A549 (cell line): ENCODE data around the gene OTUD4. TPM values are rescaled to one million over a fixed set of nuclear protein-coding genes. Genes with fewer than 3 reads are reported as not detected.

Experiments used
- ATAC-seq, 2 experiments: fragments of 200-7000 bp in 1 of 2; fragments of >200 bp in 1 of 2; cut with Nextera tagmentation in 1 of 2; cut with Tn5 transposase in 1 of 2; 3 replicates each; pipeline versions ENCODE4 v1.8.0 to v1.9.1; 2018 to 2020; ENCODE audit warnings: mild to moderate bottlenecking in 1 of 2, moderate library complexity in 1 of 2
- CTCF ChIA-PET: fragments of 300-600 bp; sonication (Branson Sonifier 250); formaldehyde crosslinking; extraction: SDS; loops from one replicate; lab custom pipeline; 2021; ENCODE audit warnings: antibody characterized with exemption, inconsistent platforms; lab: Yijun Ruan, JAX
- POLR2A ChIA-PET: fragments of 350-600 bp; formaldehyde crosslinking; extraction: SDS; loops from one replicate; lab custom pipeline; 2021; ENCODE audit warnings: antibody characterized with exemption, inconsistent platforms; lab: Yijun Ruan, JAX
- DNase-seq, 2 experiments: peaks; one replicate each; pipeline versions ENCODE4 v3.0.0 to v3.0.0-alpha.2; 2011 to 2016; ENCODE audit warnings: low read depth in 1 of 2, low spot score in 1 of 2
- FAIRE-seq: peaks from 2 replicates; lab custom pipeline; 2011; peaks lifted over from hg19 to GRCh38; lab: Jason Lieb, UNC
- H3K27ac ChIP-seq, 2 experiments: fragments of >200 bp; sonication (Bioruptor Twin); formaldehyde crosslinking; 3 replicates each; pipeline ENCODE4 v1.5.1; 2016 to 2017
- H3K4me1 ChIP-seq: fragments of >200 bp; sonication (Bioruptor Twin); formaldehyde crosslinking; 3 replicates; pipeline ENCODE4 v1.6.1; 2016
- H3K4me2 ChIP-seq: fragments of >200 bp; sonication (Bioruptor Twin); formaldehyde crosslinking; 3 replicates; pipeline ENCODE4 v1.6.1; 2016
- H3K4me3 ChIP-seq: fragments of >200 bp; sonication (Bioruptor Twin); formaldehyde crosslinking; 3 replicates; pipeline ENCODE4 v1.5.1; 2016
- H3K9me3 ChIP-seq: fragments of >200 bp; sonication (Bioruptor Twin); formaldehyde crosslinking; 3 replicates; pipeline ENCODE4 v1.6.1; 2016
- ATOH8 ChIP-seq: fragments of 250-450 bp; sonication (Bioruptor Pico); IDR thresholded peaks from 2 replicates; pipeline ENCODE4 v1.5.0; 2020; ENCODE audit warnings: low read depth, mild to moderate bottlenecking, moderate library complexity
- CBX2 ChIP-seq: fragments of 200-600 bp; sonication (generic); IDR thresholded peaks from 2 replicates; pipeline ENCODE4 v1.6.1; 2016; ENCODE audit warnings: low read depth, mild to moderate bottlenecking, borderline replicate concordance
- CBX8 ChIP-seq: fragments of 200-600 bp; sonication (generic); IDR thresholded peaks from 2 replicates; pipeline ENCODE4 v1.6.1; 2016
- CHD2 ChIP-seq: fragments of 150-350 bp; IDR thresholded peaks from 2 replicates; pipeline ENCODE4 v1.6.1; 2014; ENCODE audit warnings: low read length; ENCODE audit not compliant: partially characterized antibody
- CTCF ChIP-seq: fragments of >200 bp; sonication (Bioruptor Twin); formaldehyde crosslinking; IDR thresholded peaks from 3 replicates; pipeline ENCODE4 v1.5.1; 2016
- E2F6 ChIP-seq: IDR thresholded peaks from 2 replicates; pipeline ENCODE4 v1.6.1; 2012; ENCODE audit warnings: low read depth, borderline replicate concordance
- EHF ChIP-seq: fragments of 250-450 bp; sonication (Bioruptor Pico); IDR thresholded peaks from 2 replicates; pipeline ENCODE4 v1.5.0; 2020; ENCODE audit warnings: mild to moderate bottlenecking
- EHMT2 ChIP-seq: fragments of 200-600 bp; sonication (generic); IDR thresholded peaks from 2 replicates; pipeline ENCODE4 v1.6.1; 2016; ENCODE audit warnings: antibody characterized with exemption, low read depth, mild to moderate bottlenecking, moderate library complexity
- EP300 ChIP-seq, 2 experiments: fragments of >200 bp; sonication (Bioruptor Twin); formaldehyde crosslinking; IDR thresholded peaks; 2 replicates in 1 of 2; 3 replicates in 1 of 2; pipeline ENCODE4 v1.6.1; 2016 to 2017
- GATA3 ChIP-seq: IDR thresholded peaks from 2 replicates; pipeline ENCODE4 v1.6.1; 2012; ENCODE audit warnings: borderline replicate concordance
- HEYL ChIP-seq: fragments of 250-450 bp; sonication (Bioruptor Pico); IDR thresholded peaks from 2 replicates; pipeline ENCODE4 v1.8.0; 2021; ENCODE audit warnings: mild to moderate bottlenecking, moderate library complexity
- HOXA7 ChIP-seq: fragments of 250-450 bp; sonication (Bioruptor Pico); IDR thresholded peaks from 2 replicates; pipeline ENCODE4 v1.5.0; 2020; ENCODE audit warnings: mild to moderate bottlenecking, moderate library complexity
- JUN ChIP-seq, 2 experiments: fragments of >200 bp; sonication (Bioruptor Twin); formaldehyde crosslinking; IDR thresholded peaks; 2 replicates in 1 of 2; 3 replicates in 1 of 2; pipeline ENCODE4 v1.6.1; 2016 to 2017
- JUNB ChIP-seq: fragments of >200 bp; sonication (Bioruptor Twin); formaldehyde crosslinking; IDR thresholded peaks from 2 replicates; pipeline ENCODE4 v1.6.1; 2016
- KDM1A ChIP-seq: fragments of 200-600 bp; sonication (generic); IDR thresholded peaks from 2 replicates; pipeline ENCODE4 v1.6.1; 2016; ENCODE audit warnings: low read depth, mild to moderate bottlenecking
- MAFK ChIP-seq: fragments of 450-650 bp; IDR thresholded peaks from 2 replicates; pipeline ENCODE4 v1.6.1; 2014; ENCODE audit not compliant: partially characterized antibody
- NFE2L2 ChIP-seq: fragments of 150-350 bp; conservative IDR thresholded peaks from 2 replicates; pipeline ENCODE4 v1.6.1; 2014; ENCODE audit warnings: low read length
- PBX3 ChIP-seq: IDR thresholded peaks from 2 replicates; pipeline ENCODE4 v1.6.1; 2012
- POLR2A ChIP-seq: IDR thresholded peaks from 2 replicates; pipeline ENCODE4 v1.6.1; 2012; ENCODE audit warnings: mild to moderate bottlenecking, low read length
- TFCP2L1 ChIP-seq: fragments of 250-450 bp; sonication (Bioruptor Pico); IDR thresholded peaks from 2 replicates; pipeline ENCODE4 v1.5.0; 2021; ENCODE audit warnings: mild to moderate bottlenecking
- TP53 ChIP-seq: fragments of 250-450 bp; sonication (Bioruptor Pico); IDR thresholded peaks from 2 replicates; pipeline ENCODE4 v1.5.0; 2021; ENCODE audit warnings: mild to moderate bottlenecking, moderate library complexity
- WGBS: methylation state at CpG from one replicate; pipeline ENCODE4 v1.1.6; 2017; ENCODE audit errors: missing lambda C conversion rate; 5-methylcytosine and 5-hydroxymethylcytosine counted together
- polyA plus RNA-seq, 4 experiments: library from polyadenylated mRNA; depleted of rRNA in 3 of 4; stranded (reverse); fragments of >200 nt; fragmentation: RNase III in 1 of 4; extraction: RNeasy Plus Mini Kit Qiagen cat#74134 plus additional on column Dnase treatment in 1 of 4; gene quantifications; 2 replicates in 3 of 4; 3 replicates in 1 of 4; pipeline ENCODE4 v1.2.3, GENCODE V29; 2011 to 2017
- TF ChIP-seq, protein P1 (sequence below): fragments of 250-450 bp; sonication (Bioruptor Pico); IDR thresholded peaks from 2 replicates; pipeline ENCODE4 v1.5.0; 2021; ENCODE audit warnings: mild to moderate bottlenecking, moderate library complexity, borderline replicate concordance
- TF ChIP-seq, protein P2 (sequence below): fragments of 450-650 bp; IDR thresholded peaks from 2 replicates; pipeline ENCODE4 v1.6.1; 2014; ENCODE audit warnings: antibody characterized with exemption
- TF ChIP-seq, protein P3 (sequence below): fragments of >200 bp; sonication (Bioruptor Twin); formaldehyde crosslinking; IDR thresholded peaks from 3 replicates; pipeline ENCODE4 v1.6.1; 2016
- TF ChIP-seq, protein P4 (sequence below): fragments of 150-350 bp; IDR thresholded peaks from 2 replicates; pipeline ENCODE4 v1.6.1; 2014; ENCODE audit warnings: low read depth, mild to moderate bottlenecking, low read length
- TF ChIP-seq, protein P5 (sequence below): fragments of >200 bp; sonication (Bioruptor Twin); formaldehyde crosslinking; IDR thresholded peaks from 2 replicates; pipeline ENCODE4 v1.6.1; 2016

The OTUD4 gene
- polyA plus RNA-seq, 2 of the 4 experiments (the other 2 are of a cell fraction), result 11.5 to 34.8 TPM

DNA sequence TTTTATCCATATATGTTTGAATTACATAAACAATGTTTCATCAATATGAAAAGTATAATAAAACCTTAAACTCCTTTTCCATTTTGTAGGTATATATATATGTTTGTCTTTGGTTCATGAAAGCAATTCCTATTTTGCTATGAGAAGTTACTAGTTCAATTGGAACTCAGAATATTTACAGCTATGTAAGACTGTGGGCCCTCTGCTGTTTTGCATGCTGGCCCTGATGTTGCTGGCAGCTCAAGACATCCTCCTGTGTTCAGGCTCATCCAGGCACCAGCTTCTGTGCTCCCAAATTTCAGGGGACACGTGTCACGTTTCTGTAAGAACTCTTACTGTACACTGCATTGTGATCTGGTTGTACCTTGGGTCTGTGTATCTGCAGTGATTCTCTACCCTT lies 38.7 kb upstream of the OTUD4 start:
- Histone ChIP-seq H3K4me1 (no peaks in the 10 kb centered on the region), H3K4me3 (no peak overlapping the region), H3K9me3 (no peaks in the 10 kb centered on the region), H3K4me2 (no peak overlapping the region), H3K27ac (no peak overlapping the region)
- 29% methylated on average over 2 of the region's 2 CpGs for WGBS
- TF ChIP-seq CBX2, result no peak
- TF ChIP-seq EP300 (IDR thresholded peaks at IDR 0.05), result no peak
- TF ChIP-seq CBX8, result no peak
- TF ChIP-seq NFE2L2, result no peak
- TF ChIP-seq HOXA7 (CRISPR knock-in tag), result no peak
- TF ChIP-seq POLR2A, result no peak
- TF ChIP-seq EHMT2, result no peak
- TF ChIP-seq GATA3, result no peak
- TF ChIP-seq, protein P1, sequence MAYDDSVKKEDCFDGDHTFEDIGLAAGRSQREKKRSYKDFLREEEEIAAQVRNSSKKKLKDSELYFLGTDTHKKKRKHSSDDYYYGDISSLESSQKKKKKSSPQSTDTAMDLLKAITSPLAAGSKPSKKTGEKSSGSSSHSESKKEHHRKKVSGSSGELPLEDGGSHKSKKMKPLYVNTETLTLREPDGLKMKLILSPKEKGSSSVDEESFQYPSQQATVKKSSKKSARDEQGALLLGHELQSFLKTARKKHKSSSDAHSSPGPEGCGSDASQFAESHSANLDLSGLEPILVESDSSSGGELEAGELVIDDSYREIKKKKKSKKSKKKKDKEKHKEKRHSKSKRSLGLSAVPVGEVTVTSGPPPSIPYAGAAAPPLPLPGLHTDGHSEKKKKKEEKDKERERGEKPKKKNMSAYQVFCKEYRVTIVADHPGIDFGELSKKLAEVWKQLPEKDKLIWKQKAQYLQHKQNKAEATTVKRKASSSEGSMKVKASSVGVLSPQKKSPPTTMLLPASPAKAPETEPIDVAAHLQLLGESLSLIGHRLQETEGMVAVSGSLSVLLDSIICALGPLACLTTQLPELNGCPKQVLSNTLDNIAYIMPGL, result no peak
- TF ChIP-seq JUN (IDR thresholded peaks at IDR 0.05), result no peak
- no peak for TF ChIP-seq TP53
- no peak for TF ChIP-seq PBX3
- TF ChIP-seq, protein P2, sequence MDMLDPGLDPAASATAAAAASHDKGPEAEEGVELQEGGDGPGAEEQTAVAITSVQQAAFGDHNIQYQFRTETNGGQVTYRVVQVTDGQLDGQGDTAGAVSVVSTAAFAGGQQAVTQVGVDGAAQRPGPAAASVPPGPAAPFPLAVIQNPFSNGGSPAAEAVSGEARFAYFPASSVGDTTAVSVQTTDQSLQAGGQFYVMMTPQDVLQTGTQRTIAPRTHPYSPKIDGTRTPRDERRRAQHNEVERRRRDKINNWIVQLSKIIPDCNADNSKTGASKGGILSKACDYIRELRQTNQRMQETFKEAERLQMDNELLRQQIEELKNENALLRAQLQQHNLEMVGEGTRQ, result no peak
- no peak for TF ChIP-seq CHD2
- no peak for TF ChIP-seq CTCF
- TF ChIP-seq MAFK, result no peak
- TF ChIP-seq, protein P3, sequence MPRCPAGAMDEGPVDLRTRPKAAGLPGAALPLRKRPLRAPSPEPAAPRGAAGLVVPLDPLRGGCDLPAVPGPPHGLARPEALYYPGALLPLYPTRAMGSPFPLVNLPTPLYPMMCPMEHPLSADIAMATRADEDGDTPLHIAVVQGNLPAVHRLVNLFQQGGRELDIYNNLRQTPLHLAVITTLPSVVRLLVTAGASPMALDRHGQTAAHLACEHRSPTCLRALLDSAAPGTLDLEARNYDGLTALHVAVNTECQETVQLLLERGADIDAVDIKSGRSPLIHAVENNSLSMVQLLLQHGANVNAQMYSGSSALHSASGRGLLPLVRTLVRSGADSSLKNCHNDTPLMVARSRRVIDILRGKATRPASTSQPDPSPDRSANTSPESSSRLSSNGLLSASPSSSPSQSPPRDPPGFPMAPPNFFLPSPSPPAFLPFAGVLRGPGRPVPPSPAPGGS, result no peak
- TF ChIP-seq KDM1A, result no peak
- ATAC-seq, result no peak
- CTCF ChIA-PET, result interaction anchor here (1.1 to 3.3 kb wide), 3 partner anchors 391 to 399 kb away, joined by 3 to 29 read pairs (median 5); partner anchors contain the start of gene MMAA
- DNase-seq, result no peak
- FAIRE-seq, result no peak
- POLR2A ChIA-PET, result no interaction called here

- FAIRE-seq (no peak), ATAC-seq (no peak), DNase-seq (no peak)
- CTCF ChIA-PET, result interaction anchor here (1.1 to 3.3 kb wide), 3 partner anchors 391 to 399 kb away, joined by 3 to 29 read pairs (median 5); partner anchors contain the start of gene MMAA
- H3K4me3 ChIP-seq, result no peak overlapping the region
- WGBS, result 18% methylated on average over 3 of the region's 3 CpGs
- H3K27ac ChIP-seq, result no peak overlapping the region
- H3K4me1 ChIP-seq, result no peaks in the 10 kb centered on the region
- H3K9me3 ChIP-seq, result no peaks in the 10 kb centered on the region
- H3K4me2 ChIP-seq, result no peak overlapping the region
- POLR2A ChIA-PET, result no interaction called here
- no peak for TF ChIP-seq JUN (IDR thresholded peaks at IDR 0.05)
- TF ChIP-seq, protein P4, sequence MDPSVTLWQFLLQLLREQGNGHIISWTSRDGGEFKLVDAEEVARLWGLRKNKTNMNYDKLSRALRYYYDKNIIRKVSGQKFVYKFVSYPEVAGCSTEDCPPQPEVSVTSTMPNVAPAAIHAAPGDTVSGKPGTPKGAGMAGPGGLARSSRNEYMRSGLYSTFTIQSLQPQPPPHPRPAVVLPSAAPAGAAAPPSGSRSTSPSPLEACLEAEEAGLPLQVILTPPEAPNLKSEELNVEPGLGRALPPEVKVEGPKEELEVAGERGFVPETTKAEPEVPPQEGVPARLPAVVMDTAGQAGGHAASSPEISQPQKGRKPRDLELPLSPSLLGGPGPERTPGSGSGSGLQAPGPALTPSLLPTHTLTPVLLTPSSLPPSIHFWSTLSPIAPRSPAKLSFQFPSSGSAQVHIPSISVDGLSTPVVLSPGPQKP, result no peak
- TF ChIP-seq, protein P3, result no peak
- TF ChIP-seq, protein P5, sequence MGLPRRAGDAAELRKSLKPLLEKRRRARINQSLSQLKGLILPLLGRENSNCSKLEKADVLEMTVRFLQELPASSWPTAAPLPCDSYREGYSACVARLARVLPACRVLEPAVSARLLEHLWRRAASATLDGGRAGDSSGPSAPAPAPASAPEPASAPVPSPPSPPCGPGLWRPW, result no peak
- no peak for TF ChIP-seq EHF (CRISPR knock-in tag)
- TF ChIP-seq HEYL (CRISPR knock-in tag), result no peak
- TF ChIP-seq ATOH8, result no peak
- no peak for TF ChIP-seq E2F6
- no peak for TF ChIP-seq TFCP2L1
- no peak for TF ChIP-seq JUNB
Measured at GRCh38 chr4:145218251-145218650, 37.9 kb upstream of the OTUD4 start.
